A549 (cell line): ENCODE measurements around the gene SGSM2. TPM values are rescaled to one million over a fixed set of nuclear protein-coding genes. Genes with fewer than 3 reads are reported as not detected.

Experiments used
- ATAC-seq, 2 experiments: fragments of 200-7000 bp in 1 of 2; fragments of >200 bp in 1 of 2; cut with Nextera tagmentation in 1 of 2; cut with Tn5 transposase in 1 of 2; 3 replicates each; pipeline versions ENCODE4 v1.8.0 to v1.9.1; 2018 to 2020; ENCODE audit warnings: mild to moderate bottlenecking in 1 of 2, moderate library complexity in 1 of 2
- CTCF ChIA-PET: fragments of 300-600 bp; sonication (Branson Sonifier 250); formaldehyde crosslinking; extraction: SDS; loops from one replicate; lab custom pipeline; 2021; ENCODE audit warnings: antibody characterized with exemption, inconsistent platforms; lab: Yijun Ruan, JAX
- POLR2A ChIA-PET: fragments of 350-600 bp; formaldehyde crosslinking; extraction: SDS; loops from one replicate; lab custom pipeline; 2021; ENCODE audit warnings: antibody characterized with exemption, inconsistent platforms; lab: Yijun Ruan, JAX
- DNase-seq, 2 experiments: peaks; one replicate each; pipeline versions ENCODE4 v3.0.0 to v3.0.0-alpha.2; 2011 to 2016; ENCODE audit warnings: low read depth in 1 of 2, low spot score in 1 of 2
- FAIRE-seq: peaks from 2 replicates; lab custom pipeline; 2011; peaks lifted over from hg19 to GRCh38; lab: Jason Lieb, UNC
- H3K27ac ChIP-seq, 2 experiments: fragments of >200 bp; sonication (Bioruptor Twin); formaldehyde crosslinking; 3 replicates each; pipeline ENCODE4 v1.5.1; 2016 to 2017
- H3K4me1 ChIP-seq: fragments of >200 bp; sonication (Bioruptor Twin); formaldehyde crosslinking; 3 replicates; pipeline ENCODE4 v1.6.1; 2016
- H3K4me2 ChIP-seq: fragments of >200 bp; sonication (Bioruptor Twin); formaldehyde crosslinking; 3 replicates; pipeline ENCODE4 v1.6.1; 2016
- H3K4me3 ChIP-seq: fragments of >200 bp; sonication (Bioruptor Twin); formaldehyde crosslinking; 3 replicates; pipeline ENCODE4 v1.5.1; 2016
- H3K9me3 ChIP-seq: fragments of >200 bp; sonication (Bioruptor Twin); formaldehyde crosslinking; 3 replicates; pipeline ENCODE4 v1.6.1; 2016
- GATA3 ChIP-seq: IDR thresholded peaks from 2 replicates; pipeline ENCODE4 v1.6.1; 2012; ENCODE audit warnings: borderline replicate concordance
- HOXB5 ChIP-seq: fragments of 250-450 bp; sonication (Bioruptor Pico); IDR thresholded peaks from 2 replicates; pipeline ENCODE4 v1.5.0; 2020; ENCODE audit warnings: mild to moderate bottlenecking, moderate library complexity
- MYC ChIP-seq: IDR thresholded peaks from 2 replicates; pipeline ENCODE4 v1.6.1; 2012; ENCODE audit warnings: mild to moderate bottlenecking, inconsistent platforms, low read length, improper control_type of control experiment, borderline replicate concordance
- PHF8 ChIP-seq: fragments of 200-600 bp; sonication (generic); IDR thresholded peaks from 2 replicates; pipeline ENCODE4 v1.6.1; 2016; ENCODE audit warnings: low read depth, mild to moderate bottlenecking, antibody characterized with exemption, moderate library complexity, borderline replicate concordance
- RFX5 ChIP-seq: fragments of 450-650 bp; IDR thresholded peaks from 2 replicates; pipeline ENCODE4 v1.7.1; 2014; ENCODE audit warnings: antibody characterized with exemption, mild to moderate bottlenecking, moderate library complexity
- SMC3 ChIP-seq: fragments of >200 bp; sonication (Bioruptor Twin); formaldehyde crosslinking; IDR thresholded peaks from 3 replicates; pipeline ENCODE4 v1.6.1; 2018; ENCODE audit warnings: inconsistent platforms
- ZSCAN20 ChIP-seq: fragments of 250-450 bp; sonication (Bioruptor Pico); IDR thresholded peaks from 2 replicates; pipeline ENCODE4 v1.8.0; 2022; ENCODE audit warnings: mild to moderate bottlenecking, moderate library complexity
- WGBS: methylation state at CpG from one replicate; pipeline ENCODE4 v1.1.6; 2017; ENCODE audit errors: missing lambda C conversion rate; 5-methylcytosine and 5-hydroxymethylcytosine counted together
- polyA minus RNA-seq: library from RNA; depleted of rRNA, polyadenylated mRNA; stranded (reverse); fragments of >200 nt; gene quantifications from 2 replicates; pipeline ENCODE4 v1.2.3, GENCODE V29; 2011; rRNA and poly(A)+ RNA removed
- polyA plus RNA-seq, 4 experiments: library from polyadenylated mRNA; depleted of rRNA in 3 of 4; stranded (reverse); fragments of >200 nt; fragmentation: RNase III in 1 of 4; extraction: RNeasy Plus Mini Kit Qiagen cat#74134 plus additional on column Dnase treatment in 1 of 4; gene quantifications; 2 replicates in 3 of 4; 3 replicates in 1 of 4; pipeline ENCODE4 v1.2.3, GENCODE V29; 2011 to 2017
- TF ChIP-seq, protein P1 (sequence below): fragments of 250-450 bp; sonication (Bioruptor Pico); IDR thresholded peaks from 2 replicates; pipeline ENCODE4 v1.5.0; 2021; ENCODE audit warnings: mild to moderate bottlenecking, moderate library complexity, borderline replicate concordance
- TF ChIP-seq, protein P2 (sequence below): fragments of 450-650 bp; IDR thresholded peaks from 2 replicates; pipeline ENCODE4 v1.6.1; 2014; ENCODE audit warnings: antibody characterized with exemption
- TF ChIP-seq, protein P3 (sequence below): fragments of 200-600 bp; sonication (generic); IDR thresholded peaks from 2 replicates; pipeline ENCODE4 v1.6.1; 2016; ENCODE audit warnings: antibody characterized with exemption, mild to moderate bottlenecking, moderate library complexity

Gene SGSM2, protein sequence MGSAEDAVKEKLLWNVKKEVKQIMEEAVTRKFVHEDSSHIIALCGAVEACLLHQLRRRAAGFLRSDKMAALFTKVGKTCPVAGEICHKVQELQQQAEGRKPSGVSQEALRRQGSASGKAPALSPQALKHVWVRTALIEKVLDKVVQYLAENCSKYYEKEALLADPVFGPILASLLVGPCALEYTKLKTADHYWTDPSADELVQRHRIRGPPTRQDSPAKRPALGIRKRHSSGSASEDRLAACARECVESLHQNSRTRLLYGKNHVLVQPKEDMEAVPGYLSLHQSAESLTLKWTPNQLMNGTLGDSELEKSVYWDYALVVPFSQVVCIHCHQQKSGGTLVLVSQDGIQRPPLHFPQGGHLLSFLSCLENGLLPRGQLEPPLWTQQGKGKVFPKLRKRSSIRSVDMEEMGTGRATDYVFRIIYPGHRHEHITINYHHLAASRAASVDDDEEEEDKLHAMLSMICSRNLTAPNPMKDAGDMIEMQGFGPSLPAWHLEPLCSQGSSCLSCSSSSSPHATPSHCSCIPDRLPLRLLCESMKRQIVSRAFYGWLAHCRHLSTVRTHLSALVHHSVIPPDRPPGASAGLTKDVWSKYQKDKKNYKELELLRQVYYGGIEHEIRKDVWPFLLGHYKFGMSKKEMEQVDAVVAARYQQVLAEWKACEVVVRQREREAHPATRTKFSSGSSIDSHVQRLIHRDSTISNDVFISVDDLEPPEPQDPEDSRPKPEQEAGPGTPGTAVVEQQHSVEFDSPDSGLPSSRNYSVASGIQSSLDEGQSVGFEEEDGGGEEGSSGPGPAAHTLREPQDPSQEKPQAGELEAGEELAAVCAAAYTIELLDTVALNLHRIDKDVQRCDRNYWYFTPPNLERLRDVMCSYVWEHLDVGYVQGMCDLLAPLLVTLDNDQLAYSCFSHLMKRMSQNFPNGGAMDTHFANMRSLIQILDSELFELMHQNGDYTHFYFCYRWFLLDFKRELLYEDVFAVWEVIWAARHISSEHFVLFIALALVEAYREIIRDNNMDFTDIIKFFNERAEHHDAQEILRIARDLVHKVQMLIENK
- polyA plus RNA-seq (2011; rRNA removed) (24.9 and 37.0 TPM in 2 replicates), polyA plus RNA-seq (2017; fragmentation: RNase III; extraction: RNeasy Plus Mini Kit Qiagen cat#74134 plus additional on column Dnase treatment) (45.3 to 55.3 TPM (median 53.3 TPM) in 3 replicates), polyA minus RNA-seq (29.3 and 30.7 TPM in 2 replicates)
- polyA plus RNA-seq (2012; cell fraction: cytosol; rRNA removed): 75.9 and 88.8 TPM in 2 replicates
- polyA plus RNA-seq (2012; cell fraction: nucleus; rRNA removed): 512 and 551 TPM in 2 replicates

DNA sequence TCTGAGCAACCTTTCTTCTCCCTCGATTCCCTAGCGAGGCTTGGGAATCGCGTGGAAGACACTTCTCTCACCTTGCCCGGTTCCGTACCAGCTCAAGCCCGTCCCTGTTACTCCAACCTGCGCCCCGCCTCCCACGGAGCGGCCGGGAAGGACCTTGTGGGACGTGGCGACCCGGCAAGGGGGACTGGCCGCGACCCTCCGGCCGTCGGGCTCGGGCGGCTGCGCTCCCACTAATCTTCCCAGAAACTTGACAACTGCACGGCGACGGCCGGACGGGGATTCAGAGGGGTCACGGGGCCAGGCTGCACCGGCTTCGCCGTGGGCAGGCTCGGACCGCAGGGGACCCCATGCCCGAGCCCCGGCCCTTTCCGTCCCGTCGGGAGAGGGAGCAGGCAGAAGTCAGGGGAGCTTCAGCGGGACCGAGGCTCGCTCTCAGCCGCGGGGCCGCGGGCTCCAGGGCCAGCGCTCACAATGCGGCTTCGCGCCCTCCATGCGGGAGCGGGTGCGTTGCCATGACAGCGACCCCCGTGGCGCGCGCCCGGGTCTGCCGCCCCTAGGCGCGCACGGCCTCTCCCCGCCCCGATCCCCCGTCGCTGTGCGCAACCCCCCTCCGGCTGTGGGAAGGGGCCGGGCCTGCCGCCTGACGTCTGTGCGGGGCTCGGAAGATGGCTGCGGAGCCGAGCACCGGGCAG lies at the start of gene SGSM2:
Gene SGSM2 (plus strand): TSS at position 650 of the 692 bp plus-strand sequence. CDS start 188 bp downstream, outside the sequence.
- peak within 1 kb of the TSS; percentile 100 for H3K4me2 ChIP-seq
- peaks cover 20% of the 10 kb centered on the region for H3K4me1 ChIP-seq
- CTCF ChIA-PET: interaction anchor here (0.6 to 8.1 kb wide), 22 partner anchors 8 to 282 kb away, joined by 3 to 79 read pairs (median 8); partner anchors contain the start of genes HIC1, SMG6 and SRR
- H3K27ac ChIP-seq: peak within 1 kb of the TSS; percentile 94 to 99
- POLR2A ChIA-PET: interaction anchor here (0.5 to 3.2 kb wide), 22 partner anchors 9 to 646 kb away, joined by 3 to 37 read pairs (median 5); partner anchors contain the start of genes HIC1, SMG6 and SRR
- under 1% methylated on average over 16 of the region's 77 CpGs for WGBS
- H3K9me3 ChIP-seq: no peaks in the 10 kb centered on the region
- DNase-seq (peak; percentile 55 to 75), ATAC-seq (peak; percentile 74 to 80), FAIRE-seq (no peak)
- 0 out of 2 replicates have a peak, but pooled peaks have one; percentile 44 for TF ChIP-seq HOXB5 (CRISPR knock-in tag)
- TF ChIP-seq, protein P1, sequence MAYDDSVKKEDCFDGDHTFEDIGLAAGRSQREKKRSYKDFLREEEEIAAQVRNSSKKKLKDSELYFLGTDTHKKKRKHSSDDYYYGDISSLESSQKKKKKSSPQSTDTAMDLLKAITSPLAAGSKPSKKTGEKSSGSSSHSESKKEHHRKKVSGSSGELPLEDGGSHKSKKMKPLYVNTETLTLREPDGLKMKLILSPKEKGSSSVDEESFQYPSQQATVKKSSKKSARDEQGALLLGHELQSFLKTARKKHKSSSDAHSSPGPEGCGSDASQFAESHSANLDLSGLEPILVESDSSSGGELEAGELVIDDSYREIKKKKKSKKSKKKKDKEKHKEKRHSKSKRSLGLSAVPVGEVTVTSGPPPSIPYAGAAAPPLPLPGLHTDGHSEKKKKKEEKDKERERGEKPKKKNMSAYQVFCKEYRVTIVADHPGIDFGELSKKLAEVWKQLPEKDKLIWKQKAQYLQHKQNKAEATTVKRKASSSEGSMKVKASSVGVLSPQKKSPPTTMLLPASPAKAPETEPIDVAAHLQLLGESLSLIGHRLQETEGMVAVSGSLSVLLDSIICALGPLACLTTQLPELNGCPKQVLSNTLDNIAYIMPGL (CRISPR knock-in tag): 0 out of 2 replicates have a peak, but pooled peaks have one; percentile 9
- TF ChIP-seq ZSCAN20 (CRISPR knock-in tag): no peak
- TF ChIP-seq, protein P2, sequence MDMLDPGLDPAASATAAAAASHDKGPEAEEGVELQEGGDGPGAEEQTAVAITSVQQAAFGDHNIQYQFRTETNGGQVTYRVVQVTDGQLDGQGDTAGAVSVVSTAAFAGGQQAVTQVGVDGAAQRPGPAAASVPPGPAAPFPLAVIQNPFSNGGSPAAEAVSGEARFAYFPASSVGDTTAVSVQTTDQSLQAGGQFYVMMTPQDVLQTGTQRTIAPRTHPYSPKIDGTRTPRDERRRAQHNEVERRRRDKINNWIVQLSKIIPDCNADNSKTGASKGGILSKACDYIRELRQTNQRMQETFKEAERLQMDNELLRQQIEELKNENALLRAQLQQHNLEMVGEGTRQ: 0 out of 2 replicates have a peak, but pooled peaks have one; percentile 5
- no peak for TF ChIP-seq GATA3
- TF ChIP-seq PHF8: peak; percentile 48; the same call in 1 of the 2 replicates
- peak within 1 kb of the TSS; percentile 99 for H3K4me3 ChIP-seq

DNA sequence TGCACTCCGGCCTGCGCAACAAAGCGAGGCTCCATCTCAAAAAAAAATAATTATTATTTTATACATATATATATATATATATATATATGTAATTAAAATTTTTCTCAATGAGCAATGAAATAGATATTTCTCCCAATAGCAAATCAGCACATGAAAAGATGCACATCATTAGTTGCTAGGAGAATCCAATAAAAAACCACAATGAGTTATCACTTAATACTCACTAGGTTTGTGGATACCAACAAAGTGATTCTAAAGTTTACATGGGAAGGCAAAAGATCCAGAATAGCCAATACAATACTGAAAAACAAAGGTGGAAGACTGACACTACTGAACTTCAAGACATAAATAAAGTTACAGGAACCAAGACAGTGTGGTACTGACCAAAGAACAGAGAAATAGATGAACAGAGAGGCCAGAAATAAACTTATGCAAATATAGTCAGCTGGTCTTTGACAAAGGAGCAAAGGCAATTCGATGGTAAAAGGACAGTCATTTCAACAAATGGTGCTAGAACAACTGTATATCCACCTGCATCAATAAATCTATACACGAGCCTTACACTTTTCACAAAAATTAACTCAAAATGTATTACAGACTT lies 47.3 kb upstream of the SGSM2 start:
- ChIA-PET CTCF (interaction anchor here (1.3 to 15.2 kb wide), 2 partner anchors 45 to 233 kb away, joined by 3 to 201 read pairs; partner anchors contain the start of gene HIC1), POLR2A (interaction anchor here (0.5 kb wide), 1 partner anchor 12 kb away, joined by 4 read pairs; no protein-coding TSS in a partner anchor)
- no peak overlapping the region for H3K4me2 ChIP-seq
- no peak overlapping the region for H3K27ac ChIP-seq
- TF ChIP-seq RFX5: peak; percentile 91
- no peak for TF ChIP-seq MYC
- TF ChIP-seq, protein P3, sequence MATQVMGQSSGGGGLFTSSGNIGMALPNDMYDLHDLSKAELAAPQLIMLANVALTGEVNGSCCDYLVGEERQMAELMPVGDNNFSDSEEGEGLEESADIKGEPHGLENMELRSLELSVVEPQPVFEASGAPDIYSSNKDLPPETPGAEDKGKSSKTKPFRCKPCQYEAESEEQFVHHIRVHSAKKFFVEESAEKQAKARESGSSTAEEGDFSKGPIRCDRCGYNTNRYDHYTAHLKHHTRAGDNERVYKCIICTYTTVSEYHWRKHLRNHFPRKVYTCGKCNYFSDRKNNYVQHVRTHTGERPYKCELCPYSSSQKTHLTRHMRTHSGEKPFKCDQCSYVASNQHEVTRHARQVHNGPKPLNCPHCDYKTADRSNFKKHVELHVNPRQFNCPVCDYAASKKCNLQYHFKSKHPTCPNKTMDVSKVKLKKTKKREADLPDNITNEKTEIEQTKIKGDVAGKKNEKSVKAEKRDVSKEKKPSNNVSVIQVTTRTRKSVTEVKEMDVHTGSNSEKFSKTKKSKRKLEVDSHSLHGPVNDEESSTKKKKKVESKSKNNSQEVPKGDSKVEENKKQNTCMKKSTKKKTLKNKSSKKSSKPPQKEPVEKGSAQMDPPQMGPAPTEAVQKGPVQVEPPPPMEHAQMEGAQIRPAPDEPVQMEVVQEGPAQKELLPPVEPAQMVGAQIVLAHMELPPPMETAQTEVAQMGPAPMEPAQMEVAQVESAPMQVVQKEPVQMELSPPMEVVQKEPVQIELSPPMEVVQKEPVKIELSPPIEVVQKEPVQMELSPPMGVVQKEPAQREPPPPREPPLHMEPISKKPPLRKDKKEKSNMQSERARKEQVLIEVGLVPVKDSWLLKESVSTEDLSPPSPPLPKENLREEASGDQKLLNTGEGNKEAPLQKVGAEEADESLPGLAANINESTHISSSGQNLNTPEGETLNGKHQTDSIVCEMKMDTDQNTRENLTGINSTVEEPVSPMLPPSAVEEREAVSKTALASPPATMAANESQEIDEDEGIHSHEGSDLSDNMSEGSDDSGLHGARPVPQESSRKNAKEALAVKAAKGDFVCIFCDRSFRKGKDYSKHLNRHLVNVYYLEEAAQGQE: no peak
- TF ChIP-seq SMC3: no peak
- WGBS: 80% methylated on average over 5 of the region's 5 CpGs
- ATAC-seq: no peak
- peak; percentile 67 for FAIRE-seq
- no peaks in the 10 kb centered on the region for H3K4me1 ChIP-seq
- H3K9me3 ChIP-seq: no peaks in the 10 kb centered on the region
- H3K4me3 ChIP-seq: no peak overlapping the region
- DNase-seq: no peak
